VCaP (cell line): ENCODE measurements around the gene NAPB.

Experiments used
- H3K27ac ChIP-seq: fragments of 450-650 bp; 2 replicates; pipeline ENCODE4 v1.5.1; 2017
- CTCF ChIP-seq: fragments of 450-650 bp; conservative IDR thresholded peaks from 2 replicates; pipeline ENCODE4 v1.5.1; 2017; ENCODE audit warnings: mild to moderate bottlenecking, moderate library complexity

NAPB gene

DNA sequence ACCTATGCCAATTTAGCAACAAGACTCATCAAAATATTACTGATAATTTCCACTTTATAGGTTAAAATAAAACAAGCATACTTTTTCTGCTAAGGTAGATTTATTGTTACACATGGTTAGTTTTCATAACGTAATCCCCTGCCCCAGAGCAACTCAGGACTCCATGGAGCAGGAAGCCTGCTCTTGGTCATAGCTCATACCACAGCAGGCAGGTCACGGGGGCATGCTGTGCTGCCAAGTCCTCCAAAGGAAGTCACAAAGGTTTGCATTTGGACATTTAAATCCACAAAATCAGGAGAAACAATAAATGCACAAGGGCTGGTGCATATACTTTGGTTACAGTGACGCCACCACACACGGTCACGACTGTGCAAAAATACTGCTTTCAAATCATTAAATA is 46.8 kb downstream of the NAPB start:
- TF ChIP-seq CTCF: no peak
- no peak overlapping the region for H3K27ac ChIP-seq

GRCh38 chr20:23371496-23371895 is 49.8 kb downstream of the NAPB start:
- no peak for TF ChIP-seq CTCF
- no peak overlapping the region for H3K27ac ChIP-seq

DNA sequence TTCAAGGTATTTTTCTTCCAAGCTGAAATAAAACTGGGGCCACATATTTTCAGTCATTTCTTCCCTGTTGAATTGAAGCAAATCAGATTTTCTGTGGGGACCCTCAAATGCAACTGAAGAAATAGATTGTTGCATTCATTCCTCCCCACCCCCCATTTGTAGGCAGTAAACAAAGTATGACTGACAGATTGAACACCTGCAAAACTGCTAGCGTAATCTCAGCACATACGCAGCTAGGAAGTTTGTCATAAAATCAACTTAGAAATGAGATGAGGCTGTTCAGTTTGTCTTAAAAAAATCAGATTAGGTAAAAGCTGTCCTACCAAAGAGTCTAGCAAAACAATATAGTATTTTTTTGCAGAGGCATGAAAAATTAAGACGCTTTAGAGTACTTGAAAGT is 50.4 kb downstream of the NAPB start:
- no peak for TF ChIP-seq CTCF

GRCh38 chr20:23370274-23370673 is 51.0 kb downstream of the NAPB start:
- no peak for TF ChIP-seq CTCF
- no peak overlapping the region for H3K27ac ChIP-seq

More for the DNA sequence above, 50.4 kb downstream of the NAPB start:
- no peak overlapping the region for H3K27ac ChIP-seq

DNA sequence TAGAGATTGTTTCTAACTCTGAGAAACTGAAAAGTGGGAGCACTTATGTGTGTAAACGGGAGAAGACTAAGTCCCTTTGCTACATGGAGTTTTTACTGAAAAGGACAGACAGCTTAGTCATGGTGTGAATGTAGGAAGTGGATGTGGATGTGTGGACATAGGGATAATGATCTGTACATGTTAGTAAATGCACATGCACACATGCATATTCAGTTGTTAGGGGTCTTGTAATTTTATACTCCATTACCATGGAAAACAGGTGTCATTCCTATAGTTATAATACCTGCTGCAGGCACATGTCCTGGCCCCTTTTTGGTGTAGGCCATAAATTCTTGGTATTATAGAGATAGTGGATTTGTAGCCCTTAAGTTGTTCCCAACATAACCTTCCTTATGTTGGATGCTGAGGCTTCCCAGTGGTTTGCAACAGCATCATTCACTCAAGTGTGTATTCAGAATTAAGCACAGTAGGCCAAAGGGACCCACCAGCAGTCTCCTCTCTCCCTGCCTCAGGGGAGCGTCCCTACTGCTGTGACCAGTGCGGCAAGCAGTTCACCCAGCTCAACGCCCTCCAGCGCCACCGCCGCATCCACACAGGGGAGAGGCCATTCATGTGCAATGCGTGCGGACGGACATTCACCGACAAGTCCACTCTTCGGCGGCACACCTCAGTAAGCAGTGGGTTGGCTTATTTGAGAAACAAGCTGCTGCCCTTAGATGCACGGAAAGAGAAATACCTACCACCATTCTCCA is 52.0 kb downstream of the NAPB start:
- TF ChIP-seq CTCF: no peak
- H3K27ac ChIP-seq: no peak overlapping the region

DNA sequence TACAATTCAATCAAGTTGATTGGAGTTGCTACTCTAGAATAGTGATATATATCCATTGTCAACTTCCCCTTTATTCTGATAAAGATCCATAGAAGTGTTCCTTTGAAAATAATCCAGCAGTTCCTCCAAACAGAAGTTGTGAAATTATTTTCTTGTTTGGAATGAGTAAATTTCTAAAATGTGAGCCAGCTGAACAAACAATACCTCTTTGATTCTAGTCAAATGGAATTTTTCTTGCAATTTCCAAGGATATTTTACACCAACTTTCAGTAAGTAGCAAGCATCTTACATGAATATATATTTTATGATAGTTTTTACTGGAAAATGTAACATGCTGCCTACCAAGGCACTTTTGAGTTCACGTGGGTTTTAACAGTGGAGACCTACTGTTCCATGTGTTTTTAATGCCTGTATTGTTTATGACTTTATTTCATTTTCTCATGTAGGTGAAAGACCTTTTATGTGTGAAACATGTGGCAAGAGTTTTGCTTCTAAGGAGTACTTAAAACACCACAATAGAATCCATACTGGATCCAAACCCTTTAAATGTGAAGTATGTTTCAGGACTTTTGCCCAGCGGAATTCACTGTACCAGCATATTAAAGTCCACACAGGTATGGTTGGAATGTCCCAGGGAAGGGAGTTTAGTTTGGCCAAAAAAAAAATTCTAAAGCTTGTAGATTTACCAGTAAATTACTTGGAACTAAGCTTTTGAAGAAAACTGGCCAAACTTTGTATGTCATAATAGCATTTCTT is 52.8 kb downstream of the NAPB start:
- H3K27ac ChIP-seq: no peak overlapping the region

More for the DNA sequence above, 52.8 kb downstream of the NAPB start:
- no peak for TF ChIP-seq CTCF
